ENCODE measurements around the gene SLC25A28.

DNA sequence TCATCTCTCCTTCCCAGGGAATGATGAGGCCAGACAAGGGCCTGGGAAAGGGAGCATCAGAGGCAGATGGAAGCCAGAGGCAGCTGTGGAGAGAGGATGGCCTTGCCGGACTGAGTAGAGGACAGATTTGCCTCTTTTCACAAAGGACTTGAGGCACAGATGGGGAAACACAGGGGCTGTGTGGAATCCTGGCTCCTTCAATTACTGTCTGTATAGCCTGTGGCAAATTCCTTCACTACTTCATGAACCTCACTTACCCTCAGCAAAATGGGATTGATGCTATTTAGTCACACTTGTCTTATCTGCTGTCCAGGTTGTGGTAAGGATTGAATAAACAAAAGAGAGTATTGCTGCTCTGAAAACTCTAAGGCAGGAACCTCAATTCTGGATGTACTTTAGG is 40.3 kb downstream of the SLC25A28 start:
- TF ChIP-seq CTCF (conservative IDR thresholded peaks at IDR 0.05; ENCODE audit: low read length) (no peak), EZH2phosphoT487 (IDR thresholded peaks at IDR 0.05; ENCODE audit: borderline replicate concordance) (no peak)
